HG02943 (cell line): ENCODE results near the gene IFNL3.

Experiments used
- ATAC-seq: cut with Tn5 transposase; IDR thresholded peaks from one replicate; pipeline ENCODE4 v1.9.1; 2021; ENCODE audit warnings: mild to moderate bottlenecking, low read depth, moderate library complexity; ENCODE audit not compliant: unreplicated experiment

IFNL3 gene

DNA sequence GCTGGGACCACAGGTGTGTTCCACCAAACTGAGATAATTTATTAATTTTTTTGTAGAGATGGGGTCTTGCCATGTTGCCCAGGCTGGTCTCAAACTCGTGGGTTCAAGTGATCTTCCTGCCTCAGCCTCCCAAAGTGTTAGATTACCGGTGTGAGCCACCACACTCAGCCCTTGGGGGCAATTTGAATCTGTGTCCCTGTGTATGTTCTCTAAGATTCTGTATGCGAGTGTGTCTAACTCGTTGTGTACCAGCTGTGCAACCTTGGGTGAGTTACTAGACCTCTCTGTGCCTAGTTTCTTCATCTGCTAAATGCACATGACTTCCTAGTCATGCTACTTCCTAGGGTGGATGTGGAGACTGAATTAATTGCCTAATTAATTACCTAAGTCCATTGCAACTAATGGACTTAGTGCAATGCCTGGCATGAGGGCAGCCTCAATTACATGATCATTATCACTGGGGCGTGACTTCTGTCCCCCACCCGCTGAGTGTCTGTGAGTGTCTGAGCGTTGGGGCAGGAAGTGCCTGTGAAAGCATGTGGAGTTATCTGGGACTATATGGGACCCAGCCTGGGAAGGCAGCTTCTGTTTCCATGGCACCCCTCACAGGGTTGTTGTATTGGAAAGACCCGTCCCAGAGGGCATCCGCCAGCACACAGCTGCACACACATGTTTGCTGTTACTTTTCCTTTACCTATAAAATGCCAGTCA lies 49.8 kb downstream of the IFNL3 start:
- no peak for ATAC-seq

- ATAC-seq: no peak
These were observed 51.0 kb downstream of the IFNL3 start for GRCh38 chr19:39193803-39194202.
